ENCODE measurements around the gene HOMER2.

Gene HOMER2

DNA sequence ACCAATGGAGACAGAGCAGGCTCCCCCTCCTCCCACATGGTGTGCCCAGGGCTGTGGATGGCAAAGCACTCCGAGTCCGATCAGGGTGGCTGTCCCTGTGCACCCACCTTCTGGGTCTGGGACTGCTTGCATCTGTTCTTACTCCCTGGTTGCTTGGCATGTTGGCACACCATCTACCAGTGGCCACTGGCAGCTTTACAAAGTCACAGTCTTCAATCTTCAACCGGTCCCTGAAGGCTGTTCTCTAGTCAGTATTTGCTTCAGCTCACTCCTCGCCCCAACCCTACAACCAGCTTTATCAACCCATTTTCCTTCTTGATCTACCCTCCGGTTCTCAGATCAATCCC is 14.8 kb downstream of the HOMER2 start:
- no peak for DNase-seq
- in situ Hi-C loops (cut with HindIII; ENCODE audit: low pct_ligation_motif_present, low pct_unique_long_range_greater_than_20kb, low sequenced_read_pairs): no loop called here

- no peak for DNase-seq
- in situ Hi-C loops (cut with HindIII; ENCODE audit: low pct_ligation_motif_present, low pct_unique_long_range_greater_than_20kb, low sequenced_read_pairs): no loop called here
Observed at GRCh38 chr15:82936966-82937711, 15.4 kb downstream of the HOMER2 start.

DNA sequence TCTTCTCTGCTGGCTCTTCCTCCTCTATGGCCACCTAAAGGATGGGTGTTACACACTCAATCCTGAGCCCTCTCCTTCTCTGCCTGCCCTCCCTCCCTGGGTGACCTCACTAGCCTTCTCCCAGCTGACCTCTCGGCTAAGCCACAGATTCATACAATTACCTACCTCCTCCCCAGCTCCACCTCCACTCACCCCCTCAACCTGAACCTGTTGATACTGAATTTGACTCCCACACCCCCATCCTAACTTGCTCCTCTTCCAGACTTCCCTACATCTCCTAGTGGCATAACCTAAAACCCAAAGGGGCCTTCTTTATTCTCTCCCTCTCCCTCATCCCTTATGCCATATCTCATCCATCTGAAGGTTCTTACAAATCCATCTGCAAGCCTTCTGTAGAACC is 17.1 kb downstream of the HOMER2 start:
- in situ Hi-C loops (cut with HindIII; ENCODE audit: low pct_ligation_motif_present, low pct_unique_long_range_greater_than_20kb, low sequenced_read_pairs): no loop called here
- DNase-seq: no peak

DNA sequence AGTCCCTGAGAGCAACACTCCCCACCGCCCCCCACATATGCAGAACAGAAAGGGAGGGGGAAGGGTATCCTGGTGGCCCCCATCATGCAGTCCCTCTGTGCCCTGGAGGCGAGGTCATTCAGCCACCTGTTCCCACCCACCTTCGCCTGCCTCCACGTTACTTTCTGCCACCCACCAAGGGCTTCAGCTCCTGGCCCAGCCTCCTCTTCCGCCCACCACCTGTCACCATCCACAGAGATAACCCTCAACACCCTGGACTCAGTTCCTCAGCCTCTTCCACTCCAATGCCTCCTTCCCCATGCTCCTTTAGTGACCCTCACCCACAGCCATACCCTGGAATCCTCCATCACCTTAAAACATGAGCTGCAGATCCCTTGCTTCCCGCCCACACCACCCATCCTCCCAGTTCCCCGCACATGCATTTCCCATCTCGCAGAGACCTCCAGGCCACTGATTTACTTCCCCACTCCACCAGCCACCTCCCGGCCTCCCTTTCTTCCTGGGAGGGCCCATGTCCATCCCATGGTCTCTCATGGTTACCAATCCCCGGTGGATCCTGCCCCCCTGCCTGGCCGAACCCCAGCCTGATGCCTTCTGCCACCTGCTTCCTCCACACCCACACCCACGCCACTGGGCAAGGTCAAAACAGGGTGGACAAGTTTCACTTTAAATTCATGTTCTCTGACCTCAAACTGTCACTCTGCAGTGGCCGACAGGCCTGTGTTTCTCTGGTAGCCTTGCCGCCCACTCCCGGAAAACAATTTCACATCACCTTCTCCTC is 18.2 kb downstream of the HOMER2 start:
- DNase-seq: no peak

GRCh38 chr15:82933576-82933975 is 18.9 kb downstream of the HOMER2 start:
- in situ Hi-C loops (cut with HindIII; ENCODE audit: low pct_ligation_motif_present, low pct_unique_long_range_greater_than_20kb, low sequenced_read_pairs): no loop called here
- DNase-seq: no peak

More for the DNA sequence above, 18.2 kb downstream of the HOMER2 start:
- in situ Hi-C loops (cut with HindIII; ENCODE audit: low pct_ligation_motif_present, low pct_unique_long_range_greater_than_20kb, low sequenced_read_pairs): no loop called here

DNA sequence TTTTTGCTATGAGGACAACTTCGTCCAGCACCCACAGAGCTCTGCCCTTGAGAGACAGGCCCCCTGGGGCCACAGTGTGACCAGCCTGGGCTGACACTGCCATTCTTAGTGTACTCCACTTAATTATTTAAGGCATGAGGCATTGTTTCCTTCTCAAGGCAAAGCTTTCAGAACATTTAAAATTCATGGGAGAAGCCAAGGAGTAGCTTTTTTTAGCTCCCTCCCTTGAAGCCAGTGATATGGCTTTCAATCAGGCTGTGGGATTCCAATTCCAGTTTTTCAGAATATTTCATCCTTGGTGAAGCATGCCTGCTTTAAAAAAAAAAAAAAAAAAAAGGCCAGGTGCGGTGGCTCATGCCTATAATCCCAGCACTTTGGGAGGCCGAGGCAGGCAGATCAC is 21.3 kb downstream of the HOMER2 start:
- in situ Hi-C loops (cut with HindIII; ENCODE audit: low pct_ligation_motif_present, low pct_unique_long_range_greater_than_20kb, low sequenced_read_pairs): no loop called here
- DNase-seq: no peak

- in situ Hi-C loops (cut with HindIII; ENCODE audit: low pct_ligation_motif_present, low pct_unique_long_range_greater_than_20kb, low sequenced_read_pairs): no loop called here
- DNase-seq: no peak
Observed at GRCh38 chr15:82930461-82930860, 22.1 kb downstream of the HOMER2 start.

- DNase-seq: no peak
- in situ Hi-C loops (cut with HindIII; ENCODE audit: low pct_ligation_motif_present, low pct_unique_long_range_greater_than_20kb, low sequenced_read_pairs): no loop called here
Observed at GRCh38 chr15:82928711-82929110, 23.8 kb downstream of the HOMER2 start.

GRCh38 chr15:82923744-82924143 is 28.8 kb downstream of the HOMER2 start:
- DNase-seq: no peak
- in situ Hi-C loops (cut with HindIII; ENCODE audit: low pct_ligation_motif_present, low pct_unique_long_range_greater_than_20kb, low sequenced_read_pairs): no loop called here

GRCh38 chr15:82922737-82923136 is 29.8 kb downstream of the HOMER2 start:
- in situ Hi-C loops (cut with HindIII; ENCODE audit: low pct_ligation_motif_present, low pct_unique_long_range_greater_than_20kb, low sequenced_read_pairs): no loop called here
- DNase-seq: no peak

GRCh38 chr15:82921939-82922338 is 30.6 kb downstream of the HOMER2 start:
- DNase-seq: no peak
- in situ Hi-C loops (cut with HindIII; ENCODE audit: low pct_ligation_motif_present, low pct_unique_long_range_greater_than_20kb, low sequenced_read_pairs): no loop called here

GRCh38 chr15:82921242-82921641 is 31.3 kb downstream of the HOMER2 start:
- in situ Hi-C loops (cut with HindIII; ENCODE audit: low pct_ligation_motif_present, low pct_unique_long_range_greater_than_20kb, low sequenced_read_pairs): no loop called here
- no peak for DNase-seq

GRCh38 chr15:82919231-82919886 is 33.2 kb downstream of the HOMER2 start:
- no peak for DNase-seq
- in situ Hi-C loops (cut with HindIII; ENCODE audit: low pct_ligation_motif_present, low pct_unique_long_range_greater_than_20kb, low sequenced_read_pairs): no loop called here

- in situ Hi-C loops (cut with HindIII; ENCODE audit: low pct_ligation_motif_present, low pct_unique_long_range_greater_than_20kb, low sequenced_read_pairs): no loop called here
- no peak for DNase-seq
Observed at GRCh38 chr15:82918607-82919230, 33.8 kb downstream of the HOMER2 start.

DNA sequence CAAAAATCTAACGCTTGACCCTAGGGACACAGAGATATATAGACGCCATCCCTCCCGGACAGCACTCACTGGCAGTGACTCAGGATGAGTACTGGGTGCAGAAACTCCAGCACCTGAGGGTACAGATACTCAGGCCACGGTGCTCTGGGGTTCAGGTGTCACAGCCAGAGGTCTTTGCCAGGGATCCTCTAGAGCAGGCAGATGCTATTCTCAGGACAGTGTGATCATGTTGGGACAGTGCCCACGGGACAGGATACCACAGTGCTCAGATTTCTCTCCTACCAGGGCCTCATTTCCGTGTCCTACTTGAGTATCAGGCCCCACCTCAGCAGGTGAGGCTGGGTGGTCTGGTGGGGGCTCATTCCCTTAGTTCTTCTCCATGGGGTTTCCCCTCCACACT is 34.4 kb downstream of the HOMER2 start:
- DNase-seq: no peak
- in situ Hi-C loops (cut with HindIII; ENCODE audit: low pct_ligation_motif_present, low pct_unique_long_range_greater_than_20kb, low sequenced_read_pairs): no loop called here

- no peak for DNase-seq
- in situ Hi-C loops (cut with HindIII; ENCODE audit: low pct_ligation_motif_present, low pct_unique_long_range_greater_than_20kb, low sequenced_read_pairs): no loop called here
Observed at GRCh38 chr15:82917249-82917648, 35.3 kb downstream of the HOMER2 start.

DNA sequence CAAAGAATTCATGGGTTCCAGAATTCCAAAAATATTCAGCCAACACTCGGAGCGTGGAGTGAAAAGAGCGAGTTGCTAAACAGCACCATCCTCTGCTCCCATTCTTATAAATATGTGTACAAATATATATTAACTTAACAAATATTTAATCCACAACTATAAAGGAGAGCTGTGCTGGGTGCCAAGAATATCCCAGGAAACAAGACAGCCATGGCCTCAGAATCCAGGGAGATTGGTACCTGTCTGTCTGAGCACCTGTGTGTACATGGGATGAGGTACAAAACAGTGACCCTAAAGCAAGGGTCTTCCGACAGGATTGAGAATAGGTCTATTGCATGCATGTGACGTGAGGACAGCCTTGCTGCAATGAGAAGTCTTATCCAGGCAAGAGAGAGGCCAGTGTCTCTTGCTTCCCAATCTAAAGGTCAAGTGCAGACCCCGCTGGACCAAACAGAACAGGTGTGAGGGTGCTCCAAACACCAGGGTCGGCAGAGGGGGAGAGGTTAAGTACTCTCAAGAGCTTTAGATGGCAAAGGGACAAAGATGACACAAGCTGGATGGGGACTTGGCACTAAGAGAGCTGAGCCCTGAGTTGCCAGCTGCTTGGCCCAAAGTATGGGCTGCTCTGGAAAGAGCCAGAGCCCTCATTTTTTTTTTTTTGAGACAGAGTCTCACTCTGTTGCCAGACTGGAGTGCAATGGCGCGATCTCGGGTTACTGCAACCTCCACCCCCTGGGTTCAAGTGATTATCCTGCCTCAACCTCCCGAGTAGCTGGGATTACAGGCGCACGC is 36.2 kb downstream of the HOMER2 start:
- DNase-seq: no peak
- in situ Hi-C loops (cut with HindIII; ENCODE audit: low pct_ligation_motif_present, low pct_unique_long_range_greater_than_20kb, low sequenced_read_pairs): no loop called here

GRCh38 chr15:82914396-82914795 is 38.1 kb downstream of the HOMER2 start:
- no peak for DNase-seq
- in situ Hi-C loops (cut with HindIII; ENCODE audit: low pct_ligation_motif_present, low pct_unique_long_range_greater_than_20kb, low sequenced_read_pairs): no loop called here

All from ACHN (cell line).